Muscle layer of colon (tissue), 2 donors: ENCODE data around the gene CD300LF.

Experiments used
- H3K27ac ChIP-seq: one replicate; pipeline ENCODE4 v1.7.0; 2013; ENCODE audit warnings: low read depth, mild to moderate bottlenecking, low read length, moderate library complexity
- H3K27me3 ChIP-seq, 2 donors: one replicate each; pipeline ENCODE4 v1.7.0; 2013; ENCODE audit warnings: low read length in 2 of 2, mild to moderate bottlenecking in 2 of 2; ENCODE audit not compliant: insufficient read depth in 2 of 2, control insufficient read depth in 1 of 2
- H3K36me3 ChIP-seq: one replicate; pipeline ENCODE4 v1.7.0; 2013; ENCODE audit warnings: mild to moderate bottlenecking, low read length; ENCODE audit not compliant: insufficient read depth
- H3K4me1 ChIP-seq: one replicate; pipeline ENCODE4 v1.7.0; 2013; ENCODE audit warnings: mild to moderate bottlenecking, low read length; ENCODE audit not compliant: insufficient read depth
- H3K4me3 ChIP-seq, 2 donors: one replicate each; pipeline ENCODE4 v1.7.0; 2013; ENCODE audit warnings: low read length in 2 of 2, low read depth in 1 of 2, mild to moderate bottlenecking in 1 of 2, moderate library complexity in 1 of 2
- H3K9ac ChIP-seq: one replicate; pipeline ENCODE4 v1.7.0; 2013; ENCODE audit warnings: low read length
- H3K9me3 ChIP-seq: one replicate; pipeline ENCODE4 v1.7.0; 2013; ENCODE audit warnings: mild to moderate bottlenecking, low read length
- donor health status: abdominal sarcoma.
- donor health status: Adenocarcinoma of cecum.

Gene CD300LF

DNA sequence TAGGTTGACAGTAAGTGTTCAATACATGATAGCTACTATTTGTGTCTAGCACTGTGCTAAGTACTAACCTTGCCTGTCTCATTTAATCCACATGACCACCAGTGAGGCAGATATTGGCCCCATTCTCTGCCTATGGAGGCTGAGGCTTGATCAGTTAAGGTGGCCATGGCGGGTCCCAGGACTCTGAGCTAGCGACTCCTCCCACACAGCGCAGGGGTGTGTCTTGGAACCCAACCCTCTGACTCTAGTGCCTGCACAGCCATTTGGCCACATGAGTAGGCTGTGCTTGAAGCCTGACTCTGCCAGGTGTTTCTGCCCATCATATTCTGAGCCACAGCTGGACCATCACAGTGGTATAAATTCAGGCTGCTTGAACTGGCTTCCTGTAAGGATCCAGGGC is 42.1 kb upstream of the CD300LF start:
- Histone ChIP-seq H3K4me3 (no peak overlapping the region), H3K9me3 (no peaks in the 10 kb centered on the region), H3K4me1 (no peaks in the 10 kb centered on the region), H3K27me3 (peaks cover 0 to 6% of the 10 kb centered on the region in 2 donors), H3K9ac (no peak overlapping the region), H3K36me3 (no peaks in the 10 kb centered on the region), H3K27ac (no peak overlapping the region)

DNA sequence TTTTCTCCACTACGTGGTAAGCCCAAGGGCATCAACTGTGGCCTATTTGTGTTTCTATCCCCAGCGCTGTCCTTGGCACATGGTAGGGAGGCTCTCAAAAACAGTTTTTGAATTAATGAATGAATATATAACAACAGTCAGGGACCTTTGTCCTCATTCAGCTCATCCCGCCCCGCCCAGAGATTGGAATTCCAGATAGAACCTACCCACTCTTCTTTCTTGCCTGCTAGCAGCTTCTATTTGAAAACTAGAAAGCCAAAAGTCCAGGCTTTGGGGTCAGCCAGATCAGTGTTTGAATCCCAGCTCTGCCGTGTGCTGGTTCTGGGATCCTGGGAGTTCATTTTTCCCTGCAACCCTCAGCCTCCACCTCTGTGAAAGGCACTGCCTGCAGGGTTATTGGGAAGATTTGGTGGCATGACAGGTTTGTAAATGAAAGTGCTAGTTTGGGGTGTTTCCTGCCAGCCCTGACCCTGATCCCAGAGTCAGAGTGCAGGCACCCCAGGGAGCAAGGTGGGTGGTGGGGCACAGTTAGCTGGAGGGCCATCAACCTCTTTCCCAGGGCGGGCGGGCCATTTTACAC is 40.2 kb upstream of the CD300LF start:
- Histone ChIP-seq H3K27ac (no peak overlapping the region), H3K4me3 (no peak overlapping the region), H3K27me3 (peaks cover 0 to 19% of the 10 kb centered on the region in 2 donors), H3K9ac (no peak overlapping the region), H3K9me3 (no peaks in the 10 kb centered on the region), H3K36me3 (no peaks in the 10 kb centered on the region), H3K4me1 (no peaks in the 10 kb centered on the region)

DNA sequence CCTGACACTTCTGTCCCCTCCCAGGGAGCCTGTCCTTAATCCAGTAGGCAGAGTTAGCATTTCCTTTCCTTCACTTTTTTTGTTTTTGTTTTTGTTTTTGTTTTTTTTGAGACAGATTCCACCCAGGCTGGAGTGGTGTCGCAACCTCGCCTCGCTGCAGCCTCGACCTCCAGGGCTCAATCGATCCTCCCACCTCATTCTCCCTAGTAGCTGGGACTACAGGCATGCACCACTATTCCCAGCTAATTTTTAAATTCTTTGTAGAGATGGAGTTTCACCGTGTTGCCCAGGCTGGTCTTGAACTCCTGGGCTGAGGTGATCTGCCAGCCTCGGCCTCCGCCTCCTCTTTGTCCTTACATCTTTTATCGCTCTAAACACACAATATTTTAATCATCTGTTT is 39.7 kb upstream of the CD300LF start:
- H3K4me1 ChIP-seq = peaks cover 4% of the 10 kb centered on the region
- H3K9me3 ChIP-seq = no peaks in the 10 kb centered on the region
- H3K4me3 ChIP-seq = no peak overlapping the region
- no peak overlapping the region for H3K9ac ChIP-seq
- H3K36me3 ChIP-seq = no peaks in the 10 kb centered on the region
- H3K27me3 ChIP-seq = peaks cover 0 to 19% of the 10 kb centered on the region in 2 donors
- H3K27ac ChIP-seq = no peak overlapping the region

DNA sequence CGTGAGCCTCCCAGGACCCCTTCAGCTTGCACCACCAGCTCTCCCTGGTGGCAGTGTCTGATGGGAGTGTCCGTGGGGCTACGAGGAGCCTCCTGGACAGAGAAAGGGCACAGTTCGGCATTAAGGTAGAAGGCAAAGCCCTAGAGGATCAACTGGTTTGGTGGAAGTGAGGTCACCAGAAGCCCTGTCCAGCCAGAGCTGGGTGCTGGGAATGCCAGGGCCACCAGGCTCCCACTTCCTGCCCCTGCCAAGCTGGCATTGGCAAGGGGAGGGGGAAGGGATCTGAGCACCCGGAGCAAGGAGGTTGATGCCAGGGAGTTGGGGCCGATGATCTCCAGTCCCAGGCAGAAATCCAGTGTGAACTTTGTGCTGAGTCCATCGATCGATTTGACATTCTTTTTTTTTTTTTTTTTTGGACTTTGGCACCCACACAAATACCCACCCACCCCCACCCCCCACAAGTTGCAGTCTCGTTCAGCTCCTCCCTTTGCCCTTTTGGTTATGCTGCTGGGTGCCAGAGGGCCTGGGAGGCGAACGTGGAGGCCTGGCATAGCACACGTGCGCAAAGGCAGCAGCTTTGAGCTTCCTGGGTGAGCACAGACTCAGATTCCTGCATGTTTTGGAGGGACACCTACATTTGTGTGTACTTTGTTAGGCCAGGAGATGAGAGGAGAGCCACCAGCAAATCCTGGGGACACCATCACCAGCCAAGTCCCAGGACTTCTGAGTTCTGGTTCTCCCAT is 37.8 kb upstream of the CD300LF start:
- peaks cover 0 to 18% of the 10 kb centered on the region in 2 donors for H3K27me3 ChIP-seq
- H3K4me3 ChIP-seq = peak overlapping the region in 1 of 2 donors; percentile 77
- H3K9me3 ChIP-seq = no peaks in the 10 kb centered on the region
- H3K4me1 ChIP-seq = peaks cover 9% of the 10 kb centered on the region
- H3K9ac ChIP-seq = no peak overlapping the region
- no peaks in the 10 kb centered on the region for H3K36me3 ChIP-seq
- H3K27ac ChIP-seq = no peak overlapping the region

DNA sequence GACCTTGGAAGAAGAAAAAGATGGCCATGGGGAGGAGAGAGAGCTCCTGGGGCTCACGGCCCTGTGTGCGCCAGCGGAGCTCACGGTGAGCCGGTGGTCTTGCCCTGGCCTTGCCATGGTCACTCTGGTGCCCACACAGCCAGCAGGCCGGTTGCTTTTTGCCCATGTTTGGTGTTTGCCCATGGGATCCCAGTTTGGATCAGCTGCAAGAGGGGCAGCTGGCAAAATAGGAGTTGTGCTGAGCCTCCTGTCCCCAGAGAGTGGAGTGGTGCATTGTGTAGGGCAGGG is 37.3 kb upstream of the CD300LF start:
- Histone ChIP-seq H3K9me3 (no peaks in the 10 kb centered on the region), H3K4me3 (peak overlapping the region in 1 of 2 donors; percentile 77), H3K27me3 (peaks cover 0 to 22% of the 10 kb centered on the region in 2 donors), H3K9ac (peak overlapping the region; percentile 57), H3K27ac (no peak overlapping the region), H3K4me1 (peaks cover 9% of the 10 kb centered on the region), H3K36me3 (no peaks in the 10 kb centered on the region)

DNA sequence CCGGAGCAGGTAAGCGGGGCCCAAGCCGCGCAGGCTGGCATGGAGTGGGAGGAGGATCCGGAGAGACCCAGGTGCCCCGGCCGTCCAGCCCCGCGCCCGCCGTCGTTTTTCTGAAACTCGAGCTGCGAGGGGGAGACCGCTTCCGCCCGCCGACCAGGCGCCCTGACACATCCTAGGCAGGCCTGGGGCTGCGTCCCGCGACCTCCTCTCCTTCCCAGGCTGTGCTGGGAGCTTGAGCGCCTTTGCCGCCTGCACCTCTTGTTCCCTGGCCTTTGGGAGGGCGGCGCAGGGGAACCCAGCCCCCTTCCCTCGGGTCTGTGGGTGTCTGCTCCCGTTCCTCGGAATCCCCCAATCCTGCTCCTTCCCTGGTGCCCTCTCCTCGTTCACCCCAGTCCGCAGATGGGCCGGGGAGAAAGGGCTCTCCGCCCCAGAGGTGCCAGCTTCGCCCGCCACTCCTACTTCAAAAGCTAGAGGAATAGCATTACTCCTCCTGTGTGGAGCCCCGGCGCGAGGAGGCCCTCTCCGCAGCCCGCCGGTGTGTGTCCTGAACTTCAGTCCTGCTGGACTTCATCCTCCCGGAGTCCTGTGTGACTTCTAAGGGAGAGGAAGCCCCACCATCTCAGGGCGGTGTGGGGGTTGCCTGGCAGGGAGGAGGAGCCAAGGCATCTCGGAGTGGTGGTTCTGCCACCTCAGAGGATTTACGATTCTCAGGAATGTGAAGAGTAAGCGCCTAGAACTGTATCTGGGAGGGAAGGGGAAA is 36.7 kb upstream of the CD300LF start:
- Histone ChIP-seq H3K27ac (peak overlapping the region; percentile 23), H3K4me3 (peak overlapping the region; percentile 77 to 80), H3K9me3 (no peaks in the 10 kb centered on the region), H3K36me3 (no peaks in the 10 kb centered on the region), H3K9ac (peak overlapping the region; percentile 57), H3K4me1 (peaks cover 9% of the 10 kb centered on the region), H3K27me3 (peaks cover 0 to 24% of the 10 kb centered on the region in 2 donors)

DNA sequence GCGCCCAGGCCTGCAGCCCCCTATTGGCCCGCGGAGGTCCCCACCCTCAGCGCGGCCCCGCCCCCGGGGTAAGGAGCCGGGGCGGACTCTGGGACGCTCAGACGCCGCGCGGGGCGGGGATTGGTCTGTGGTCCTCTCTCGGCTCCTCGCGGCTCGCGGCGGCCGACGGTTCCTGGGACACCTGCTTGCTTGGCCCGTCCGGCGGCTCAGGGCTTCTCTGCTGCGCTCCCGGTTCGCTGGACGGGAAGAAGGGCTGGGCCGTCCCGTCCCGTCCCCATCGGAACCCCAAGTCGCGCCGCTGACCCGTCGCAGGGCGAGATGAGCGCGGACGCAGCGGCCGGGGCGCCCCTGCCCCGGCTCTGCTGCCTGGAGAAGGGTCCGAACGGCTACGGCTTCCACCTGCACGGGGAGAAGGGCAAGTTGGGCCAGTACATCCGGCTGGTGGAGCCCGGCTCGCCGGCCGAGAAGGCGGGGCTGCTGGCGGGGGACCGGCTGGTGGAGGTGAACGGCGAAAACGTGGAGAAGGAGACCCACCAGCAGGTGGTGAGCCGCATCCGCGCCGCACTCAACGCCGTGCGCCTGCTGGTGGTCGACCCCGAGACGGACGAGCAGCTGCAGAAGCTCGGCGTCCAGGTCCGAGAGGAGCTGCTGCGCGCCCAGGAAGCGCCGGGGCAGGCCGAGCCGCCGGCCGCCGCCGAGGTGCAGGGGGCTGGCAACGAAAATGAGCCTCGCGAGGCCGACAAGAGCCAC is 36.0 kb upstream of the CD300LF start, which contains the start of gene NHERF1:
NHERF1 (plus strand) TSS at position 100 of the 750 bp plus-strand sequence; CDS start at position 319, 219 bp downstream.
- Histone ChIP-seq H3K4me1 (peaks cover 9% of the 10 kb centered on the region), H3K36me3 (no peaks in the 10 kb centered on the region), H3K27ac (no peak within 1 kb of the TSS), H3K9me3 (no peaks in the 10 kb centered on the region), H3K4me3 (peak within 1 kb of the TSS; percentile 77 to 80), H3K27me3 (peaks cover 3 to 24% of the 10 kb centered on the region in 2 donors), H3K9ac (peak within 1 kb of the TSS; percentile 57)

DNA sequence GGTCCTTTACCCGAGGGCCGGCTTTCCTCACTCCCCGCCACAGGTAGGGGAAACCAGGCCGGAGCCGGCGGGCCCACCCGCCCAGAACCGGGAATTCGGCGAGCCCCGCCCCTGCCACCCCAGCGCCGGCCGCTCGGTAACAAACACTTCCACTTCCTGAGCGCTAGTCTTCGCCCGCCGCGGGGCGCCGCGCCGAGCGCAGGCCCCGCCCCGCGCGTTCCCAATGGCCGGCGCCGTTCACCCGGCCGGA is 35.5 kb upstream of the CD300LF start:
- H3K27ac ChIP-seq = no peak overlapping the region
- peaks cover 5 to 28% of the 10 kb centered on the region in 2 donors for H3K27me3 ChIP-seq
- H3K36me3 ChIP-seq = no peaks in the 10 kb centered on the region
- H3K9me3 ChIP-seq = no peaks in the 10 kb centered on the region
- peaks cover 9% of the 10 kb centered on the region for H3K4me1 ChIP-seq
- H3K9ac ChIP-seq = no peak overlapping the region
- H3K4me3 ChIP-seq = peak overlapping the region; percentile 35 to 80

DNA sequence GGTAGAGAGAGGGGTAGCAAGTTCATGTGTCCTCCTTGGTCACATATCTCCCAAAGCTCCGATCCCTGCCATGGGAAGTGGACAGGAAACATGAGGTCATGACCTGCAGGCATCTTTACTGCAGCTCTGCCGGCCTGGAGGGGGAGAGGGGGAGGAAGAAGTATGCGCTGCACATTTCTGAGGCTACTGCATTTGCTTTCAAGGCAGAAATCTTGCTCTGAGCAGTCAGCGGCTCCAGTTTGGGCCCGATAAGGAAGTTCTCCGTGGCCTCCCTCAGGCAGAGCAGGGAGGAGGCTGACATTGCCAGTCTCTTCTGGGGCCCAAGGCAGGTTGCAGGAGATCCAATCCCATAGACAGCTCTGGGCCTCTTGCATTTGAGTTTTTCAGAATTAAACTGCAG is 34.2 kb upstream of the CD300LF start:
- H3K27me3 ChIP-seq = peaks cover 5 to 31% of the 10 kb centered on the region in 2 donors
- H3K27ac ChIP-seq = no peak overlapping the region
- H3K9ac ChIP-seq = no peak overlapping the region
- H3K9me3 ChIP-seq = no peaks in the 10 kb centered on the region
- H3K4me3 ChIP-seq = no peak overlapping the region
- H3K36me3 ChIP-seq = no peaks in the 10 kb centered on the region
- H3K4me1 ChIP-seq = peaks cover 9% of the 10 kb centered on the region

DNA sequence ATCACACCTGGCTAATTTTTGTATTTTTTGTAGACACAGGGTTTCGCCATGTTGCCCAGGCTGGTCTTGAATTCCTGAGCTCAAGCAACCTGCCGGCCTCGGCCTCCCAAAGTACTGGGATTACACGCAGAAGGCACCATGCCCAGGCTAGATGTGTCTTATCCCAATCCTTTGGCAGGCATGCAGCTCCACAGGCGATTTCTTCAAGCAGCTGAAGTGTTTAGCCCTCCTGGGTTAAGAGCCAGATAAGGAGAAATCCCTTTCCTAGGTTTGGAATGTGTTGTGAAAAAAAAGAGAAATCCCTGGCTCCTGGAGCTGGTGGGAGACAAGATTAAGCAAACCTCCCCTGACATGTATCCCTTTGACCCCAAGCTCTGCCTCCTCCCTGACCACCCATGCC is 33.7 kb upstream of the CD300LF start:
- Histone ChIP-seq H3K9me3 (no peaks in the 10 kb centered on the region), H3K4me3 (no peak overlapping the region), H3K9ac (no peak overlapping the region), H3K4me1 (peaks cover 9% of the 10 kb centered on the region), H3K27ac (no peak overlapping the region), H3K27me3 (peaks cover 5 to 31% of the 10 kb centered on the region in 2 donors), H3K36me3 (no peaks in the 10 kb centered on the region)

DNA sequence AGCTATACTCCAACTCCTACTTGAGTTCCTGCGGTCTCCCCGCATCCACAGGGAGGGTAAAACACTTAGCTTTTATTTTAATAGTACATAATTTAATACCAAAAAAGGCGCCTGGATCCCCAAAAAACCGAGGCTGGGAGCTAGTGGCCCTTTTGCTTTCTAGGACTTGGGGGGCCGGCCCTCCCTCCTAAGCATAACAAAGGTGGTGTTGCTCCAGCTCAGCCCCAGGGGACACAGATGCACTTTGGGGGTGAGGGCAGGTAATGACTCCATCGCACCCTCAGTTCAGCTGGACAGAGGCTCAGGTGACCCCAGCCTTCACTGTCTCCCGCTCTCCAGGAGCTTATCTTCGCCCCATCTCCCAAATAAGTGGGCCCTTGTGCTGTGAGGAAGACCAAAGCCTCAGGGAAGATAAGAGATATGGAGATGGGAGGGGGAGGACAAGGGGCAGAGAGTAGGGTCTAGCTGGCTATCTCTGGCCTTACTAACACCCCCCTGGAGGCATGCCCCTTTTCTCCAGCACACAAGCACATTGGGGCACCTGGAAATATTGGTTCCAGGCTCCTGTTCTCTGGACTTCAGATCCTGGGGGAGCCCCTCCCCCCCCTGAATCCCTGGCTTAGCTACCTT is 32.9 kb upstream of the CD300LF start:
- no peak overlapping the region for H3K9ac ChIP-seq
- H3K27ac ChIP-seq = no peak overlapping the region
- peaks cover 9% of the 10 kb centered on the region for H3K4me1 ChIP-seq
- H3K36me3 ChIP-seq = no peaks in the 10 kb centered on the region
- no peak overlapping the region for H3K4me3 ChIP-seq
- H3K9me3 ChIP-seq = no peaks in the 10 kb centered on the region
- H3K27me3 ChIP-seq = peaks cover 5 to 37% of the 10 kb centered on the region in 2 donors
